Measurements from ENCODE around the gene CROCC2. TPM values are rescaled to one million over a fixed set of nuclear protein-coding genes. Genes with fewer than 3 reads are reported as not detected.

Gene CROCC2
- total RNA-seq, 2 experiments from 2014 or later, result not detected

GRCh38 chr2:240864475-240864874 is 41.7 kb upstream of the CROCC2 start:
- Histone ChIP-seq H3K4me1 (ENCODE audit: insufficient read depth, low read length, poor library complexity, severe bottlenecking) (no peaks in the 10 kb centered on the region), H3K36me3 (ENCODE audit: insufficient read depth, low read length) (no peaks in the 10 kb centered on the region), H3K9me2 (ENCODE audit: insufficient read depth, low read length) (no peaks in the 10 kb centered on the region), H3K9me3 (ENCODE audit: low read length) (no peaks in the 10 kb centered on the region), H3K4me3 (ENCODE audit: low read depth, low read length, poor library complexity, severe bottlenecking) (no peak overlapping the region), H3K79me2 (ENCODE audit: insufficient read depth, low read depth, low read length) (no peaks in the 10 kb centered on the region), H4K20me1 (ENCODE audit: insufficient read depth, low read length) (no peaks in the 10 kb centered on the region), H3K4me2 (ENCODE audit: low read length) (no peak overlapping the region), H3K27ac (ENCODE audit: low read depth, low read length, poor library complexity, severe bottlenecking) (no peak overlapping the region), H2AFZ (ENCODE audit: low read length) (no peak overlapping the region)
- ChIA-PET POLR2A (no interaction called here), CTCF (ENCODE audit: unreplicated experiment) (no interaction called here)
- BruUV-seq (replicated peaks), result no TSS peak
- TF ChIP-seq CTCF (conservative IDR thresholded peaks at IDR 0.05; ENCODE audit: low read length) (no peak), EZH2phosphoT487 (IDR thresholded peaks at IDR 0.05; ENCODE audit: borderline replicate concordance, low read depth, low read length) (no peak)
- intact Hi-C loops (cut with micrococcal nuclease; ENCODE audit: unreplicated experiment), result no loop called here
- DNase-seq (ENCODE audit: low spot score), result no peak

GRCh38 chr2:240865391-240865790 is 40.7 kb upstream of the CROCC2 start:
- intact Hi-C loops (cut with micrococcal nuclease; ENCODE audit: unreplicated experiment), result no loop called here
- H3K79me2 ChIP-seq (ENCODE audit: insufficient read depth, low read depth, low read length), result no peaks in the 10 kb centered on the region
- no peaks in the 10 kb centered on the region for H3K9me3 ChIP-seq (ENCODE audit: low read length)
- no peak overlapping the region for H2AFZ ChIP-seq (ENCODE audit: low read length)
- no peak for DNase-seq (ENCODE audit: low spot score)
- ChIA-PET CTCF (ENCODE audit: unreplicated experiment) (no interaction called here), POLR2A (no interaction called here)
- TF ChIP-seq EZH2phosphoT487 (IDR thresholded peaks at IDR 0.05; ENCODE audit: borderline replicate concordance, low read depth, low read length), result no peak
- no peak for TF ChIP-seq CTCF (conservative IDR thresholded peaks at IDR 0.05; ENCODE audit: low read length)
- H3K36me3 ChIP-seq (ENCODE audit: insufficient read depth, low read length), result no peaks in the 10 kb centered on the region
- H3K27ac ChIP-seq (ENCODE audit: low read depth, low read length, poor library complexity, severe bottlenecking), result no peak overlapping the region
- no peaks in the 10 kb centered on the region for H3K9me2 ChIP-seq (ENCODE audit: insufficient read depth, low read length)
- no peaks in the 10 kb centered on the region for H3K4me1 ChIP-seq (ENCODE audit: insufficient read depth, low read length, poor library complexity, severe bottlenecking)
- no peak overlapping the region for H3K4me3 ChIP-seq (ENCODE audit: low read depth, low read length, poor library complexity, severe bottlenecking)
- H3K4me2 ChIP-seq (ENCODE audit: low read length), result no peak overlapping the region
- BruUV-seq (replicated peaks), result no TSS peak
- no peaks in the 10 kb centered on the region for H4K20me1 ChIP-seq (ENCODE audit: insufficient read depth, low read length)

GRCh38 chr2:240868286-240869108 is 37.6 kb upstream of the CROCC2 start, which contains the start of gene AGXT:
TSS of gene AGXT (plus strand) at chr2:240868824. CDS start at chr2:240868866, 42 bp downstream.
- H3K27ac ChIP-seq (ENCODE audit: low read depth, low read length, poor library complexity, severe bottlenecking), result no peak within 1 kb of the TSS
- no peak within 1 kb of the TSS for H2AFZ ChIP-seq (ENCODE audit: low read length)
- no peaks in the 10 kb centered on the region for H3K4me1 ChIP-seq (ENCODE audit: insufficient read depth, low read length, poor library complexity, severe bottlenecking)
- ChIA-PET POLR2A (no interaction called here), CTCF (ENCODE audit: unreplicated experiment) (interaction anchor here (0.6 kb wide), 1 partner anchor 975 kb away, joined by 3 read pairs; no protein-coding TSS in a partner anchor)
- no TSS peak for BruUV-seq (replicated peaks)
- H3K4me2 ChIP-seq (ENCODE audit: low read length), result no peak within 1 kb of the TSS
- intact Hi-C loops (cut with micrococcal nuclease; ENCODE audit: unreplicated experiment), result no loop called here
- no peaks in the 10 kb centered on the region for H3K9me2 ChIP-seq (ENCODE audit: insufficient read depth, low read length)
- H3K4me3 ChIP-seq (ENCODE audit: low read depth, low read length, poor library complexity, severe bottlenecking), result no peak within 1 kb of the TSS
- no peak for DNase-seq (ENCODE audit: low spot score)
- H4K20me1 ChIP-seq (ENCODE audit: insufficient read depth, low read length), result no peaks in the 10 kb centered on the region
- no peaks in the 10 kb centered on the region for H3K36me3 ChIP-seq (ENCODE audit: insufficient read depth, low read length)
- TF ChIP-seq EZH2phosphoT487 (IDR thresholded peaks at IDR 0.05; ENCODE audit: borderline replicate concordance, low read depth, low read length) (no peak), CTCF (conservative IDR thresholded peaks at IDR 0.05; ENCODE audit: low read length) (no peak)
- no peaks in the 10 kb centered on the region for H3K79me2 ChIP-seq (ENCODE audit: insufficient read depth, low read depth, low read length)
- no peaks in the 10 kb centered on the region for H3K9me3 ChIP-seq (ENCODE audit: low read length)
